H1 (cell line): ENCODE data around the gene MRPS25. TPM values are rescaled to one million over a fixed set of nuclear protein-coding genes. Genes with fewer than 3 reads are reported as not detected.

Experiments
- CTCF ChIA-PET: fragments of 300-600 bp; sonication (Branson Sonifier 250); formaldehyde crosslinking; loops from one replicate; lab custom pipeline; 2021; ENCODE audit not compliant: partially characterized antibody; lab: Charles Lee
- POLR2A ChIA-PET: fragments of 300-600 bp; sonication (Branson Sonifier 250); formaldehyde crosslinking; loops from one replicate; lab custom pipeline; 2021; ENCODE audit warnings: inconsistent platforms; ENCODE audit not compliant: partially characterized antibody; lab: Charles Lee
- DNase-seq, 2 experiments: peaks; one replicate each; pipeline versions ENCODE4 v3.0.0 to v3.0.0-alpha.2; 2010 to 2022; ENCODE audit warnings: low spot score in 2 of 2, low read depth in 1 of 2, mixed read lengths in 1 of 2
- FAIRE-seq: peaks from 2 replicates; lab custom pipeline; 2011; peaks lifted over from hg19 to GRCh38; lab: Jason Lieb, UNC
- H2AFZ ChIP-seq: 2 replicates; pipeline ENCODE4 v1.8.1; 2012; ENCODE audit warnings: low read length, inconsistent platforms
- H2AK5ac ChIP-seq: 2 replicates; pipeline ENCODE4 v1.6.1; 2013; ENCODE audit warnings: low read depth, low read length
- H2BK120ac ChIP-seq: replicated peaks from 2 replicates; pipeline ENCODE3; 2013; ENCODE audit warnings: low read depth, low read length, inconsistent platforms
- H2BK12ac ChIP-seq: 2 replicates; pipeline ENCODE4 v1.6.1; 2013; ENCODE audit warnings: low read depth, low read length
- H2BK15ac ChIP-seq: 2 replicates; pipeline ENCODE4 v1.6.1; 2013; ENCODE audit warnings: low read length
- H2BK20ac ChIP-seq: 2 replicates; pipeline ENCODE4 v1.6.1; 2013; ENCODE audit warnings: low read length
- H2BK5ac ChIP-seq: 2 replicates; pipeline ENCODE4 v1.6.1; 2013; ENCODE audit warnings: low read depth, low read length
- H3K14ac ChIP-seq: 2 replicates; pipeline ENCODE4 v1.6.1; 2013; ENCODE audit warnings: inconsistent platforms; ENCODE audit not compliant: insufficient read length
- H3K18ac ChIP-seq: 2 replicates; pipeline ENCODE4 v1.6.1; 2013; ENCODE audit warnings: low read length; ENCODE audit errors: extremely low read depth
- H3K23ac ChIP-seq: 2 replicates; pipeline ENCODE4 v1.6.1; 2013; ENCODE audit warnings: inconsistent platforms; ENCODE audit not compliant: insufficient read length
- H3K23me2 ChIP-seq: 2 replicates; pipeline ENCODE4 v1.6.1; 2013; ENCODE audit warnings: low read depth, low read length
- H3K27ac ChIP-seq: 2 replicates; pipeline ENCODE4 v1.6.1; 2011; ENCODE audit warnings: low read depth, low read length, inconsistent platforms
- H3K27me3 ChIP-seq, 4 experiments: replicated peaks in 1 of 4; 1 replicate in 1 of 4; 2 replicates in 3 of 4; pipeline versions ENCODE4 v1.6.1 to v1.8.1; 2011 to 2013; ENCODE audit warnings: low read length in 3 of 4, mild to moderate bottlenecking in 3 of 4, inconsistent platforms in 2 of 4, mixed read lengths in 2 of 4, moderate library complexity in 1 of 4; ENCODE audit not compliant: control insufficient read depth in 3 of 4, insufficient read depth in 3 of 4; ENCODE audit errors: extremely low read depth in 1 of 4
- H3K36me3 ChIP-seq, 4 experiments: 2 replicates each; pipeline versions ENCODE4 v1.6.1 to v1.8.1; 2011 to 2013; ENCODE audit warnings: mild to moderate bottlenecking in 4 of 4, low read length in 3 of 4, moderate library complexity in 2 of 4, control low read depth in 1 of 4, inconsistent platforms in 1 of 4; ENCODE audit not compliant: insufficient read depth in 4 of 4, control insufficient read depth in 2 of 4
- H3K4ac ChIP-seq: replicated peaks from 2 replicates; pipeline ENCODE3; 2013; ENCODE audit warnings: low read length, low read depth, mixed read lengths, inconsistent platforms; ENCODE audit not compliant: insufficient read length
- H3K4me1 ChIP-seq, 4 experiments: replicated peaks in 1 of 4; 1 replicate in 1 of 4; 2 replicates in 3 of 4; pipeline versions ENCODE4 v1.6.1 to v1.8.1; 2011 to 2013; ENCODE audit warnings: low read length in 3 of 4, inconsistent platforms in 2 of 4, mixed read lengths in 1 of 4; ENCODE audit not compliant: insufficient read depth in 4 of 4, control insufficient read depth in 3 of 4
- H3K4me2 ChIP-seq, 2 experiments: 2 replicates each; pipeline versions ENCODE4 v1.6.1 to v1.8.1; 2011 to 2013; ENCODE audit warnings: low read depth in 2 of 2, low read length in 2 of 2, control low read depth in 1 of 2, inconsistent platforms in 1 of 2, mild to moderate bottlenecking in 1 of 2; ENCODE audit not compliant: insufficient read depth in 1 of 2
- H3K4me3 ChIP-seq, 4 experiments: fragments of 200-600, 300-600 bp in 1 of 4; sonication (generic), shearing (Covaris generic), sonication (Bioruptor Twin) in 1 of 4; 2 replicates each; pipeline versions ENCODE4 v1.5.1 to v1.8.1; 2011 to 2016; ENCODE audit warnings: low read length in 4 of 4, low read depth in 3 of 4, control low read depth in 2 of 4, inconsistent platforms in 2 of 4, mild to moderate bottlenecking in 2 of 4, mixed read lengths in 1 of 4, moderate library complexity in 1 of 4; ENCODE audit not compliant: insufficient read depth in 2 of 4; ENCODE audit errors: extremely low read depth in 1 of 4
- H3K56ac ChIP-seq: replicated peaks from 2 replicates; pipeline ENCODE3; 2013; ENCODE audit warnings: low read depth, mild to moderate bottlenecking, mixed read lengths, low read length, inconsistent platforms; ENCODE audit not compliant: insufficient read length
- H3K79me1 ChIP-seq: 2 replicates; pipeline ENCODE4 v1.6.1; 2013; ENCODE audit warnings: low read depth, low read length, control low read depth
- H3K79me2 ChIP-seq, 2 experiments: 2 replicates each; pipeline versions ENCODE4 v1.6.1 to v1.8.1; 2012 to 2013; ENCODE audit warnings: low read length in 2 of 2, mild to moderate bottlenecking in 2 of 2, inconsistent platforms in 1 of 2; ENCODE audit not compliant: insufficient read depth in 2 of 2, control insufficient read depth in 1 of 2
- H3K9ac ChIP-seq, 4 experiments: replicated peaks in 1 of 4; 1 replicate in 1 of 4; 2 replicates in 3 of 4; pipeline versions ENCODE4 v1.6.1 to v1.8.1; 2011 to 2013; ENCODE audit warnings: low read depth in 3 of 4, low read length in 3 of 4, control low read depth in 2 of 4, mild to moderate bottlenecking in 2 of 4, moderate library complexity in 2 of 4, inconsistent platforms in 1 of 4; ENCODE audit errors: extremely low read depth in 1 of 4
- H3K9me3 ChIP-seq, 2 experiments: 2 replicates each; pipeline versions ENCODE4 v1.6.1 to v1.8.1; 2012 to 2013; ENCODE audit warnings: mild to moderate bottlenecking in 2 of 2, moderate library complexity in 2 of 2, control low read depth in 1 of 2, inconsistent platforms in 1 of 2, low read depth in 1 of 2, low read length in 1 of 2, mixed read lengths in 1 of 2; ENCODE audit not compliant: insufficient read depth in 2 of 2
- H4K20me1 ChIP-seq, 2 experiments: replicated peaks in 1 of 2; 2 replicates each; pipeline versions ENCODE3 to v1.8.1; 2011 to 2013; ENCODE audit warnings: inconsistent platforms in 2 of 2, low read length in 2 of 2, mild to moderate bottlenecking in 1 of 2; ENCODE audit not compliant: insufficient read depth in 2 of 2, control insufficient read depth in 1 of 2
- H4K5ac ChIP-seq: 2 replicates; pipeline ENCODE4 v1.6.1; 2013; ENCODE audit warnings: low read length, low read depth, mixed read lengths, inconsistent platforms; ENCODE audit not compliant: insufficient read length
- H4K8ac ChIP-seq: 2 replicates; pipeline ENCODE4 v1.8.0; 2013; ENCODE audit warnings: mild to moderate bottlenecking, moderate library complexity, low read length, inconsistent platforms; ENCODE audit not compliant: insufficient read depth; ENCODE audit errors: extremely low read depth
- H4K91ac ChIP-seq: replicated peaks from 2 replicates; pipeline ENCODE3; 2013; ENCODE audit warnings: low read length, mixed read lengths, inconsistent platforms; ENCODE audit not compliant: insufficient read length
- HDAC6 ChIP-seq: IDR thresholded peaks from one replicate; pipeline ENCODE4 v1.7.1; 2012; ENCODE audit warnings: low read depth, mild to moderate bottlenecking, inconsistent platforms, low read length, moderate library complexity
- MAFK ChIP-seq: IDR thresholded peaks from 2 replicates; pipeline ENCODE4 v1.6.1; 2012; ENCODE audit warnings: low read depth, mild to moderate bottlenecking, improper control_type of control experiment, low read length
- WGBS, 2 experiments: shearing (Covaris generic) in 1 of 2; methylation state at CpG; one replicate each; pipeline versions ENCODE4 v1.1.6 to v1.1.7; 2013 to 2015; ENCODE audit warnings: low lambda C conversion rate in 2 of 2, mixed read lengths in 2 of 2, inconsistent platforms in 1 of 2, low coverage in 1 of 2, missing lambda C conversion rate in 1 of 2; ENCODE audit not compliant: insufficient replicate concordance in 2 of 2, insufficient coverage in 1 of 2, insufficient read length in 1 of 2; ENCODE audit errors: extremely low coverage in 1 of 2, missing lambda C conversion rate in 1 of 2; 5-methylcytosine and 5-hydroxymethylcytosine counted together
- polyA plus RNA-seq, 7 experiments: library from polyadenylated mRNA; depleted of rRNA in 3 of 7; stranded (reverse) in 5 of 7; unstranded in 2 of 7; fragments of >200 nt in 5 of 7; fragments of 200-250 nt in 2 of 7; gene quantifications; 1 replicate in 5 of 7; 2 replicates in 1 of 7; 4 replicates in 1 of 7; pipeline versions ENCODE4 v1.2.1 to v1.2.3, GENCODE V29; 2011 to 2013; ENCODE audit warnings: missing spikeins in 2 of 7, mixed read lengths in 2 of 7
- total RNA-seq: library from RNA; stranded (reverse); fragmentation: NEBNext Ultra II Directional; extraction: Animal tissue kit (Norgen Biotek cat#: 25700); gene quantifications from 2 replicates; pipeline ENCODE4 v1.2.1, GENCODE V29; 2021

The MRPS25 gene
- total and polyA plus RNA-seq, 2 of the 8 experiments (the other 6 are each of a cell fraction or from before 2014, with no cell fraction given), result 23.0 to 56.5 TPM

GRCh38 chr3:15049584-15049983, 15.5 kb downstream of the MRPS25 start:
- Histone ChIP-seq H3K14ac (no peak overlapping the region), H4K5ac (no peak overlapping the region), H3K23me2 (no peaks in the 10 kb centered on the region), H3K23ac (no peak overlapping the region), H3K27ac (no peak overlapping the region), H3K79me2 (peaks cover 0 to 25% of the 10 kb centered on the region in 2 experiments; a peak in 3 of 4 replicates), H3K79me1 (no peaks in the 10 kb centered on the region; the same call in 1 of the 2 replicates), H4K8ac (no peak overlapping the region), H3K4me2 (no peak overlapping the region), H2BK5ac (no peak overlapping the region), H3K4ac (no peak overlapping the region), H2BK15ac (no peak overlapping the region), H4K91ac (no peak overlapping the region), H3K56ac (no peak overlapping the region), H2BK20ac (no peak overlapping the region), H2BK12ac (no peak overlapping the region), H3K4me1 (no peaks in the 10 kb centered on the region; a peak in 1 of 7 replicates), H3K18ac (no peak overlapping the region), H4K20me1 (peaks cover 17 to 25% of the 10 kb centered on the region in 2 experiments), H3K9ac (no peak overlapping the region), H3K9me3 (no peaks in the 10 kb centered on the region), H3K4me3 (no peak overlapping the region), H2BK120ac (no peak overlapping the region), H2AK5ac (no peak overlapping the region), H3K27me3 (no peaks in the 10 kb centered on the region), H2AFZ (no peak overlapping the region), H3K36me3 (peaks cover 21 to 70% (median 49%) of the 10 kb centered on the region in 4 experiments; a peak in 7 of 8 replicates)
- POLR2A ChIA-PET, result interaction anchor here (1.2 to 2.4 kb wide), 5 partner anchors 12 to 24 kb away, joined by 3 to 11 read pairs (median 3); partner anchors contain the start of gene MRPS25
- FAIRE-seq (no peak), DNase-seq (no peak)
- CTCF ChIA-PET, result interaction anchor here (0.7 to 1.9 kb wide), 5 partner anchors 9 to 124 kb away, joined by 3 to 10 read pairs (median 3); no protein-coding TSS in a partner anchor
- WGBS, 2 experiments, result 90% methylated on average over 2 of the region's 2 CpGs; no CpG with 5 or more reads in 1 of the 2 experiments
- TF ChIP-seq HDAC6 (no peak), MAFK (no peak)
